WI38 (cell line): Measurements from ENCODE around the gene SYNGR3.
A peak's percentile ranks its signal among the peaks of the same experiment; 100 is the strongest.

Experiments
- H3K4me3 ChIP-seq: 2 replicates; pipeline ENCODE4 v1.5.1; 2011; ENCODE audit warnings: low read depth, mild to moderate bottlenecking, control low read depth, low read length
- CTCF ChIP-seq: IDR thresholded peaks from 2 replicates; pipeline ENCODE4 v1.5.1; 2012; ENCODE audit warnings: low read depth, mild to moderate bottlenecking, control low read depth, low read length

SYNGR3 gene

DNA sequence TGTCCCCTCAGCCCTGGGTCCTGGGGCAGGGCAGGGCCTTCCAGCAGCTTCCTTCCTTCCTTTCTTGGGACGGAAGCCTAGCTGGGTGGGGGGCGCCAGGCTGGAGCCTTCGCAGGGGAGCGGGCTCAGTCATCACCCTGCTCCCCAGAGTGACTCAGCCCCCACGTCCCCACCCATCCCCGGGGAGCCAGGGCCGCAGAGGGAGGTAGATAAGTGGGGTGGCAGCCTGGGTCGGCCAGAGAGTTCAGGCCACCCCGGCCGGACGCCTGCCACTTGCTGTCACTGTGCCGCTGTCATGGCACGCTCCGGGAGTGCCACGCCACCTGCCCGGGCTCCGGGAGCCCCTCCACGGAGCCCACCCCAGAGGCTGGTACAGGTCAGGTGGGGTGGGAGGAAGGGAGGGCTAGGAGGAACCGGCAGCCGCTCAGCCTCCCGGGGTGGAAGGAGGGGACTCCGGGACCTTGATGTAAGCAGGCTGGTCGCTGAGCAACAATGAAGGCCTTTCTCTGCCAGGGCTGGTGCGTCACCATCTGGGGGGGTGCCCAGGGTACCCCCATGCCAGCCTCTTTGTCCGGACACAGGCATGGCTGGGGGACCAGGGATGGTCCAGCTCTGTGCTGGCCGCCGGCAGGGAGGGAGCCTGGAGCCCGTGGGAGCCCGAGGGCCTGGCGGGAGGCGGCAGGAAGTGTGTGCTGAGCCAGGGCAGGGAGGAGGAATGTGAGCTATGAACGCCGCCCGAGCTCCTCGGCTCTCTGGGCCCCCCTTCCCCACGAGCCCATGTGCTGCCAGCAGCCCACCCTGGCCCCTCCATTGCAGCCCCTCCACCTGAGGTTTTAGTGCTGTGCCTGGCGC, 43.5 kb downstream of the SYNGR3 start:
- peak overlapping the region; percentile 59 for H3K4me3 ChIP-seq
- no peak for TF ChIP-seq CTCF

- H3K4me3 ChIP-seq, result peak overlapping the region; percentile 59
These were observed 44.3 kb downstream of the SYNGR3 start for GRCh38 chr16:2033909-2034695.

DNA sequence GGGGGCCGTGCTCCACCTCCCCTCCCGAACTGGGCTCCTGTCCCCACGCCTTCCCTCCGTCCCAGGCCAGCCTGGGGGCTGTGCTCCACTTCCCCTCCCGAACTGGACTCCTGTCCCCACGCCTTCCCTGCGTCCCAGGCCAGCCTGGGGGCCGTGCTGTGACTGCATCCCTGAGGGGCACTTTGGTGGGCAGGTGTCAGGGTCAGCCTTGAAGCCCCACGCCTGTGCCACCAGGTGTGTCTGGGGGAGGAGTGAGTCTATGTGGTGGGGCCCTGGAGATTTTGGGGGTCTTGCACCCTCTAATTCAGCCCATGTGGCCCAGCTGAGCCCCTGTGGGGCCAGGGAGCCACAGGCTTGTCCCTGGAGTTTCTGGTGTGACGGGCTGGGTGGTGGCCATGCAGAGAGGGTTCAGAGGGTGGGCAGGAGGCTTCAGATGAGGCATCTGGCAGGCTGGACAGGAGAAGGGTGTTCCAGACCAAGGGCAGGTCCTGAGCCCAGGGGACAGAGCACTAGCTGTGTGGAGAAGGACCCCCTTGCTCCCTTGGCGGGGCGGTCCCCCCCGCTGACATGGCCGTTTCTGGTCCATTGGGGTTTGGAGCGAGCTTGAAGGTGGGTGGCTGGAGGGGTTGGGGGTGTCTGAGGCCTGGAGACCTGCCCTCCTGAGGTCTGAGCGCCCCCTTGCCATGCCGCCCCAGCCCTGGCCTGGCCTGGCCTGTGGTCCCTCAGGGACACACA, 45.1 kb downstream of the SYNGR3 start:
- peak overlapping the region; percentile 30 for H3K4me3 ChIP-seq
- no peak for TF ChIP-seq CTCF

GRCh38 chr16:2035431-2036199, 45.8 kb downstream of the SYNGR3 start:
- no peak for TF ChIP-seq CTCF
- H3K4me3 ChIP-seq, result peak overlapping the region; percentile 30

- TF ChIP-seq CTCF, result no peak
- peak overlapping the region; percentile 27 for H3K4me3 ChIP-seq
These were observed 46.6 kb downstream of the SYNGR3 start for GRCh38 chr16:2036200-2036966.

- H3K4me3 ChIP-seq, result no peak overlapping the region
- TF ChIP-seq CTCF, result no peak
These were observed 47.3 kb downstream of the SYNGR3 start for GRCh38 chr16:2037115-2037514.
